Heart right ventricle (tissue), 16 donors: ENCODE data around the gene PTPRN2. TPM values are rescaled to one million over a fixed set of nuclear protein-coding genes. Genes with fewer than 3 reads are reported as not detected.

Experiments
- ATAC-seq, 8 donors: fragments of 200-7000 bp; cut with Tn5 transposase; one replicate each; pipeline ENCODE4 v1.9.1; 2020; ENCODE audit warnings: mild to moderate bottlenecking in 8 of 8, moderate library complexity in 8 of 8, moderate number of reproducible peaks in 1 of 8
- DNase-seq, 2 donors: peaks; one replicate each; pipeline ENCODE4 v3.0.0-alpha.2; 2020
- H3K27ac ChIP-seq, 10 donors: fragments of 200-600 bp; sonication (generic) in 2 of 10; one replicate each; pipeline versions ENCODE4 v1.5.0 to v1.8.0; 2020 to 2022; ENCODE audit warnings: mild to moderate bottlenecking in 3 of 10
- H3K27me3 ChIP-seq, 7 donors: fragments of 200-600 bp; one replicate each; pipeline ENCODE4 v1.8.0; 2021 to 2022; ENCODE audit warnings: mild to moderate bottlenecking in 2 of 7
- H3K36me3 ChIP-seq, 9 donors: fragments of 200-600 bp; sonication (generic) in 1 of 9; one replicate each; pipeline versions ENCODE4 v1.5.0 to v1.8.0; 2020 to 2022; ENCODE audit warnings: mild to moderate bottlenecking in 2 of 9
- H3K4me1 ChIP-seq, 9 donors: fragments of 200-600 bp; sonication (generic) in 1 of 9; one replicate each; pipeline versions ENCODE4 v1.5.0 to v1.8.0; 2020 to 2022; ENCODE audit warnings: mild to moderate bottlenecking in 4 of 9
- H3K4me3 ChIP-seq, 10 donors: fragments of 200-600 bp; sonication (generic) in 2 of 10; one replicate each; pipeline versions ENCODE4 v1.5.0 to v1.8.0; 2020 to 2022; ENCODE audit warnings: mild to moderate bottlenecking in 7 of 10, moderate library complexity in 2 of 10
- H3K9me3 ChIP-seq, 11 donors: fragments of 200-600 bp in 10 of 11; sonication (generic) in 2 of 11; one replicate each; pipeline versions ENCODE4 v1.5.0 to v1.8.0; 2013 to 2022; ENCODE audit warnings: mild to moderate bottlenecking in 2 of 11, control low read depth in 1 of 11, moderate library complexity in 1 of 11
- WGBS, 2 donors: extraction: QIAGEN DNeasy Blood & Tissue Kit; methylation state at CpG; one replicate each; pipeline ENCODE4 v1.1.7; 2013; ENCODE audit warnings: inconsistent platforms in 1 of 2; 5-methylcytosine and 5-hydroxymethylcytosine counted together
- intact Hi-C, 10 donors: fragments of 100-400 bp; cut with DNase I; formaldehyde crosslinking; loops; one replicate each; pipeline versions ENCODE4 v1.11.1 to v1.14.2; 2022
- polyA plus RNA-seq, 2 donors: library from polyadenylated mRNA; stranded (reverse); fragments of 200-250 nt; gene quantifications; one replicate each; pipeline ENCODE4 v1.2.3, GENCODE V29; 2013
- total RNA-seq, 10 donors: library from RNA; stranded (reverse); fragmentation: NEBNext Ultra II Directional in 3 of 10; extraction: Animal tissue kit (Norgen Biotek cat#: 25700) in 3 of 10; gene quantifications; one replicate each; pipeline versions ENCODE4 v1.2.1 to v1.2.4, GENCODE V29; 2021 to 2023
- TF ChIP-seq, protein P1 (sequence below), 9 donors: fragments of 200-600 bp; sonication (generic) in 2 of 9; IDR thresholded peaks; one replicate each; pipeline versions ENCODE4 v1.5.0 to v1.8.0; 2021 to 2022; ENCODE audit warnings: antibody characterized with exemption in 9 of 9, mild to moderate bottlenecking in 5 of 9, moderate library complexity in 1 of 9
- donor health status: Arrhythmogenic right ventricular cardiomyopathy.
- donor health status: ischemic (EF 13 %, LVEDD 7.1; RV severe dilation, severe dysfunction).
- donor health status: healthy with polysubstance abuse.
- donor health status: DM: no; HTN: yes; CAD: no.
- donor health status: DM: no; HTN: no; CAD: no.
- donor health status: ischemic (EF 25% LVEDD 6.9; RV normal size, moderate dysfunction).
- donor health status: ischemic (EF 25% LVEDD 5.7; RV mildly dilated, moderate dysfunction).
- donor health status: healthy.
- donor health status: DM: yes; HTN: yes; CAD: no.
- donor health status: Ischemic cardiomyopathy.
- donor health status: ischemic (EF 35%, LVEDD 5.7; RV mildly dilated, moderate dysfunction).
- donor health status: nonischemic (EF 11% LVEDD 7.7; RV severe dilation, severe dysfunction).
- donor health status: DM: yes; HTN: yes; CAD: no.
- donor health status: PGD.
- donor health status: ischemic (EF 29% LVEDD 5.4; RV normal size, mild dysfunction).
- donor health status: nonischemic (EF 23%, LVEDD 6.1; RV moderate dilation, normal function).

PTPRN2 gene
- total and polyA plus RNA-seq, 12 donors, result 0.82 to 1.8 (median 1.3) TPM

DNA sequence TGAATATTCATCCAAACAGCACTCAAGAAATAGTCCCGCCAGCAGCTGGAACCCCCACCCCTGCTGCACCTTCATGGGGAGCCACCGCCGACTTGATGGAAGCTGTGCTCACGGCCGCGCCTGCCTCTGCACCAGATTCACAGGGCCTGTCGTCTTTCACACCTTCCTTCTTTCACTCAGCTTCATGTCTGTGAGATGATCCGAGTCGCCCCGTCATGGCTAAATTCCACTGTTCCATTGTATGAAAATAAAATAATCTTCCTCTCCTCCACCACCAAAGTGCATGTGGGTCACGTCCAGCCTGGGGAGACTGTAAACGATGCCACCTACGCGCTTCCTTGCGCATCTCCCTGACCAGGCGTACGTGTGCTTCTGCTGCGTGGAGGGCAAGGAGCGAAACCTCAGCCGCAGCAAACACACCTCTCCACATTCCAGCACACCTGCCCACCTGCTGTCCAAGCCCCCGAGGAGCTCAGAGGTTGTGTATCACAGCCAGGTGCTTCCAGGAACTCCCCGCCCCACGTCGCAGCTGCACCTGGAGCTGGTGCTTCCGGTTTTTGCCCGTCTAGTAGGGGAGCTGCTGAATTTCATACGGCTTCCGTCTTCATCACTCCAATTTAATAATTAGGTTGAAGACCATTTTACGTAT, 137.0 kb downstream of the PTPRN2 start:
- Histone ChIP-seq H3K4me1 (no peaks in the 10 kb centered on the region), H3K9me3 (no peaks in the 10 kb centered on the region), H3K36me3 (no peaks in the 10 kb centered on the region), H3K4me3 (no peak overlapping the region), H3K27ac (no peak overlapping the region), H3K27me3 (peaks cover 0 to 35% (median 9%) of the 10 kb centered on the region in 7 donors)
- ATAC-seq (no peak), DNase-seq (no peak)
- TF ChIP-seq, protein P1, sequence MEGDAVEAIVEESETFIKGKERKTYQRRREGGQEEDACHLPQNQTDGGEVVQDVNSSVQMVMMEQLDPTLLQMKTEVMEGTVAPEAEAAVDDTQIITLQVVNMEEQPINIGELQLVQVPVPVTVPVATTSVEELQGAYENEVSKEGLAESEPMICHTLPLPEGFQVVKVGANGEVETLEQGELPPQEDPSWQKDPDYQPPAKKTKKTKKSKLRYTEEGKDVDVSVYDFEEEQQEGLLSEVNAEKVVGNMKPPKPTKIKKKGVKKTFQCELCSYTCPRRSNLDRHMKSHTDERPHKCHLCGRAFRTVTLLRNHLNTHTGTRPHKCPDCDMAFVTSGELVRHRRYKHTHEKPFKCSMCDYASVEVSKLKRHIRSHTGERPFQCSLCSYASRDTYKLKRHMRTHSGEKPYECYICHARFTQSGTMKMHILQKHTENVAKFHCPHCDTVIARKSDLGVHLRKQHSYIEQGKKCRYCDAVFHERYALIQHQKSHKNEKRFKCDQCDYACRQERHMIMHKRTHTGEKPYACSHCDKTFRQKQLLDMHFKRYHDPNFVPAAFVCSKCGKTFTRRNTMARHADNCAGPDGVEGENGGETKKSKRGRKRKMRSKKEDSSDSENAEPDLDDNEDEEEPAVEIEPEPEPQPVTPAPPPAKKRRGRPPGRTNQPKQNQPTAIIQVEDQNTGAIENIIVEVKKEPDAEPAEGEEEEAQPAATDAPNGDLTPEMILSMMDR (IDR thresholded peaks at IDR 0.05), result no peak
- WGBS, 2 donors, result 82 to 84% methylated on average over 29 of the region's 29 CpGs
- intact Hi-C loops, result no loop called here

DNA sequence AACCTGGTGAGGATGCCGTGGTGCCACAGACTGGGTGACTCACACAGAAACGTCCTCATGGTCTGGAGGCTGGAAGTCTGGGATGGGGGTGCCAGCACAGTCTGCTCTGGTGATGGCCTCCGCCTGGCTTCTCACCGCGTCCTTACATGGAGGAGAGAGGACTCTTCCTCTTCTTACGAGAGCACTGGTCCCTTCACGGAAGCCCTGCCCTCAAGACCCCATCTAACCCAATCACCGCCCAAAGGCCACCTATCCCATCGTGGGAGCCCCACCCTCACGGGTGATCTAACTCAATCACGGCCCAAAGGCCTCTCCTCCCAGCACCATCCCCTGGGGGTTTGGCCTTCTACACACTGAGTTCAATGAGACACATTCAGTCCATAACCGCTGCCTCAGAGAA, 137.7 kb downstream of the PTPRN2 start:
- WGBS, 2 donors, result 83 to 86% methylated on average over 12 of the region's 12 CpGs

DNA sequence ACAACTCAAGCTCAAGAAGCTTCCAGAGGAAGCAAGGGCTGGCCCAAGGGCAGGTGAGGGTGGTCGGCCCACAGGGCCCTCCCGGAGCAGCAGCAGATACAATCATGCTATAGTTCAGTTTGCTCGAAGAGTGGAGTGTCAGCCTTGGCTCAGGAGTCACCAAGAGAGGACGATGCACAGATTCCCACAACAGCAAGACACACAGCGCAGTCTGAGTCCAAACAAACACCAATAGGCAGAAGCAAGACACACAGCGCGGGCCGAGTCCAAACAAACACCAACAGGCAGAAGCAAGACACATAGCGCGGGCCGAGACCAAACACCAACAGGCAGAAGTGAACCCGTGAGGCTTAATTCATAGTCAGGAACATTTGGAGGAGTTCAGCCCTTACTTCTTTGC, 138.4 kb downstream of the PTPRN2 start:
- H3K27me3 ChIP-seq, result peaks cover 0 to 41% (median 15%) of the 10 kb centered on the region in 7 donors
- H3K9me3 ChIP-seq, result no peaks in the 10 kb centered on the region
- no peaks in the 10 kb centered on the region for H3K36me3 ChIP-seq
- no peak overlapping the region for H3K27ac ChIP-seq
- 89 to 92% methylated on average over 12 of the region's 12 CpGs for WGBS, 2 donors
- H3K4me3 ChIP-seq, result no peak overlapping the region
- intact Hi-C loops, result no loop called here
- TF ChIP-seq, protein P1 (IDR thresholded peaks at IDR 0.05), result no peak
- no peaks in the 10 kb centered on the region for H3K4me1 ChIP-seq
- DNase-seq (no peak), ATAC-seq (no peak)

More for the DNA sequence above, 137.7 kb downstream of the PTPRN2 start:
- Histone ChIP-seq H3K4me1 (no peaks in the 10 kb centered on the region), H3K9me3 (no peaks in the 10 kb centered on the region), H3K27me3 (peaks cover 0 to 35% (median 15%) of the 10 kb centered on the region in 7 donors), H3K27ac (no peak overlapping the region), H3K36me3 (no peaks in the 10 kb centered on the region), H3K4me3 (no peak overlapping the region)
- DNase-seq (no peak), ATAC-seq (no peak)
- intact Hi-C loops, result no loop called here
- TF ChIP-seq, protein P1 (IDR thresholded peaks at IDR 0.05), result no peak

DNA sequence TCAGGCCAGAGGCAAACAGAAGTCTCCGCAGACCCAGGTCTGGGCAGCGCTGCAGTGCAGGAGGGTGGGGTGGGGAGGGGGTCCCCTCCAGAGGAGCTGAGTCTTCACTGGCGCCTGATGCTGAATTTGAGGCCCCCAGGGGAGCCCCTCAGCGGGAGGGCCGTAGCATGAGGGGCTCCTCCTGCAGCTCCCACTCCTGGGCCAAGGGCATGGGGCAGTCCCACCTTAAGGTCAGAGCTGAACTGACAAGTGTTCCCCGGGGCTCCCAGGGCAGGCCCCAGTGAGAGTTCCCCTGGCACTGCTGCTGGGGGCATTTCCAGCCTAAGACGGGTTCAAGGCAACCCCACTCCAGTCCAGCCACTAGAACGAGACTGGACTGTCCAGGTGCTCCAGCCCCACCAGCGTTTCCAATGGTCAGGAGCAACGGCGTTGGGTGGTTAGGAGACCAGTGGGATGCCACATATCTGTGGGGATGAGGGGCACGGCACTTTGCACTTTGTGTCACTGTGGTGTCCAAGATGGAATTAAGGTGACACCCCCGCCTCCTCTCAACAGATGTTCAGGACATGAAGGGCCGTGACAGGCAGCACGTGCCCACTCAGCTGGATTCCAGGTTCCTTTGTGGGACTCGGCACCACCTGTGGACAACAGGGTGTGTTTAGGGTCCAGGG, 139.1 kb downstream of the PTPRN2 start:
- Histone ChIP-seq H3K27ac (no peak overlapping the region), H3K36me3 (no peaks in the 10 kb centered on the region), H3K9me3 (no peaks in the 10 kb centered on the region), H3K4me3 (no peak overlapping the region), H3K27me3 (peaks cover 0 to 42% (median 22%) of the 10 kb centered on the region in 7 donors), H3K4me1 (no peaks in the 10 kb centered on the region)
- intact Hi-C loops, result no loop called here
- TF ChIP-seq, protein P1 (IDR thresholded peaks at IDR 0.05), result no peak
- WGBS, 2 donors, result 82 to 86% methylated on average over 16 of the region's 16 CpGs
- no peak for DNase-seq
- no peak for ATAC-seq
